T-helper 1 cell treated with Interleukin-12 subunit alpha and Interleukin-12 subunit beta and Interleukin-4 antibody, amounts not matched to agents 30 ng/mL and 1 ng/mL, for 36 hours (primary cell): ENCODE measurements around the gene MAP4K4. TPM values are rescaled to one million over a fixed set of nuclear protein-coding genes. Genes with fewer than 3 reads are reported as not detected.

ENCODE experiments used
- intact Hi-C: fragments of 100-400 bp; cut with micrococcal nuclease; formaldehyde crosslinking; loops from one replicate; pipeline ENCODE4 v1.15.1; 2024
- total RNA-seq: library from RNA; stranded (reverse); gene quantifications from 2 replicates; pipeline ENCODE4 v1.2.3, GENCODE V29; 2022

Gene MAP4K4
- total RNA-seq, 1 donor from 2014 or later, result 120 TPM

DNA sequence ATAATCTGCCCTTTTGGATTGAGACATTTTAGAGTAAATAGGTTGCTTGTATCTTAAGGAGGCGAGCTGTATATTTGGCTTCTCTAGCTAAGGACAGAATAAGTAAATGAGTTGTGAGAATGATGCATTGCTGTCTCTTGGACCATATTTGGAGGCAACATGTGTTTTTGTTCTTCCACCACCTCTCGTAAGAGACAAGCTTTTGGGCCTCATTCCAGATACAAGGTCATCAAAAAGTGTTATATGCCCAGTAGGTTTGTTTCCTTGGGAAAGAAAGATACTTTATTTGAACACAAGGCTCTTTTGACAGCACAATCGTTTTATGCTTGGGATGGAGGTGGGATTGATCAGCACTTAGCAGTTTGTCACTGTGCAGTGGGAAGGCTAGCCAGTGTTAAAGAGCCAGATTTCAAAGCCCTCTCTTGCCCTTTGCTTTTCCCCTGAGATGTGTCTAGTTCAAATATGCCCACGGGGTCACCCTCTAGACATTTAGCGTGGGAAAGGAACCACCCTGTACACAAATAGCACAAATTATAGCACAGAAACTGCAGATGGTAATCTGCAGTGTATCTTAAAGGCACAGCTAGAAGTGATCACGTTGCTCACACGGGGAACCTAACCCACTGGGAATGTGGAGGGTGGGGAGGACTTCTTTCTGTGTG lies 131.3 kb downstream of the MAP4K4 start:
- intact Hi-C loops, result loop anchor here (1.0 to 2.0 kb wide), 2 partner anchors 110 to 576 kb away; partner anchors contain the start of gene CNOT11

DNA sequence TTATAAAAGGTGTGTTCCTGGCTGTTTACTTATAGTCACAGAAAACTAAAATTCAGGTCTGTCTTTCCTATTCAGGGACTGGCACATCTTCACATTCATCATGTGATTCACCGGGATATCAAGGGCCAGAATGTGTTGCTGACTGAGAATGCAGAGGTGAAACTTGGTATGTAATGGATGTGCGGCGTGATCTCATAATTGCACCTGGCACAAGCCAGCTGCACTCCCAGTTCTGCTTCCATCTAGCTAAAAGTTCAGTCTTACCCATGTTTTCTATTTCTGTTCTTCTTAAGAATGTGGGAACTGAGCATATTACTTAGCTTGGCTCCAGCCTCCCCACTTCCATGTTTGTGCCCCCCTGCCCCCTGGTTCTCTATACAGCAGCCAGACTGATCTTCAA lies 131.9 kb downstream of the MAP4K4 start:
- intact Hi-C loops, result loop anchor here (2.0 kb wide), 1 partner anchor 577 kb away; the partner anchor contains the start of gene CNOT11

DNA sequence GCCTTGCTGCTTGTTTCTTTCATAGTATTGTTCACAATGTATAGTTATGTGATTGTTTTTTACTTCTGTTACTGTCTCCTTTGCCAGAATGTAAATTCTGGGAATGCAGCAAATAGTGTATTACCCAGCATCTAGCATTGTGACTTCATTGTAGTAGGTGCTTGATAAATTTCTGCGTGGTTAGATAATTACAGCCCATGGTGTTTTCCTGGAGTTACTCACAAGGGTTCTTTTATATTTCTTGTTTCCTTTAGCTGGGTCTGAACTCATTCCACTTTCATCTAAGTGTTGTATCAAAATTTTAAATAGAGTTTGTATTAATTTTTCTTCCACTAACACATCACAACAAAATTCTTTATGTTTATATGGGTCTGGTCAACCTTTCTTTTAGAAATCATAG lies 132.6 kb downstream of the MAP4K4 start:
- intact Hi-C loops, result loop anchor here (1.0 to 2.0 kb wide), 4 partner anchors 61 to 489 kb away; no protein-coding TSS in a partner anchor

DNA sequence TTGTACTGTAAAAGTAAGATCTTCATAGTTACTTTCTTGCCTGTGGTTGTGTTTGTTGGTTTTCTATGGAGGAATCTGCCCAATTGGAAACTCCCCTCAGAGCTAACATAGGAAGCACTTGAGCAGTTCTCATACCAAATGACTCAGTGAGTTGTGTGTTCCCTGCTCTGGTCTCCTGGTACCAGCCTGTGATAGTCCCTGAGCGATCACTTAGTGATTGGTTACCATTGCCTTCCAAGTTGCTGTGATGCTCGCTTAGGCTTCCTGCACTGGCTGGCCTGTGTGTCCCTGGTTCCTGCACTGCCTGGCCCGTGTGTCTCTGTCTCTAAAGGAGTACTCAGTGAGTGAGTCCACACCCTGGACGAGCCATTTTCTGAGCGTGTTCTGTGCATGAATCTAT lies 133.0 kb downstream of the MAP4K4 start:
- intact Hi-C loops, result loop anchor here (1.0 to 2.0 kb wide), 4 partner anchors 62 to 490 kb away; no protein-coding TSS in a partner anchor

DNA sequence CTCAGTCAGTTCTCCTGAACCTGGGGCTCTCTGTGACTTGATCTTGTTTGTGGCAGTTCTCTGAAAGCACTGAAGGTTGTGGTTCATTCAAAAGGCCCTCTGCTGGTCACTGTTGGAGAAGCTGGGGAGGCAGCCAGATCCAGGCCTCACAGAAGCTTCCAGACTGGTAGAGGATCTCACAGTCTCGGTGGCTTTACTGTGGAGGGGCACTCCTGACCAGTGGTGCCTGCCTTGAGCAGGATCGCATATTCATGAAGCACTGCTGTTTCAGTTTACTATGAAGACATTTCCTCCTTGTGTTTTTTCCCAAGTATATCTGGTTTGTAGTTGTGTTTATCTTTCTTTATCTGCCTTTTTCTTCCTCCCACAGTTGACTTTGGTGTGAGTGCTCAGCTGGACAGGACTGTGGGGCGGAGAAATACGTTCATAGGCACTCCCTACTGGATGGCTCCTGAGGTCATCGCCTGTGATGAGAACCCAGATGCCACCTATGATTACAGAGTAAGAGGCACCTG lies 133.9 kb downstream of the MAP4K4 start:
- intact Hi-C loops, result loop anchor here (1.0 to 2.0 kb wide), 7 partner anchors 8 to 491 kb away; partner anchors contain the start of gene RFX8

DNA sequence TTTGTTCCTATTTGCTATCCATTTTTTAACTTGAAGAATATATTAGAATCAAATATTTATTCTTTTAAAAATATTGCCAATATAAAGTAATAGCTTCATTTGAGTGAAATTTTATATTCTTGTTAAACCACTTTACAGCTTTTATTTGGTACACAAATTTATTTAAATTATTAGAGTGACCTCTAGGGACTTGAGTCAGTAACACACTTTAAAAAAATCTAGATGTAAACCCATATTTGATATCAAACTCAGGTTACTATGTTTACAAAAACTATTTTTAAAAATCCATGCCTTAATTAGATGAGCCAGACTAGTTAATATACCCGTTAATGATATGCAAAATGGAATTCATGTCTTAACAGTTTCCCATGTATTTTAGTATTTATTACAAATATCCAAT lies 134.6 kb downstream of the MAP4K4 start:
- intact Hi-C loops, result no loop called here

DNA sequence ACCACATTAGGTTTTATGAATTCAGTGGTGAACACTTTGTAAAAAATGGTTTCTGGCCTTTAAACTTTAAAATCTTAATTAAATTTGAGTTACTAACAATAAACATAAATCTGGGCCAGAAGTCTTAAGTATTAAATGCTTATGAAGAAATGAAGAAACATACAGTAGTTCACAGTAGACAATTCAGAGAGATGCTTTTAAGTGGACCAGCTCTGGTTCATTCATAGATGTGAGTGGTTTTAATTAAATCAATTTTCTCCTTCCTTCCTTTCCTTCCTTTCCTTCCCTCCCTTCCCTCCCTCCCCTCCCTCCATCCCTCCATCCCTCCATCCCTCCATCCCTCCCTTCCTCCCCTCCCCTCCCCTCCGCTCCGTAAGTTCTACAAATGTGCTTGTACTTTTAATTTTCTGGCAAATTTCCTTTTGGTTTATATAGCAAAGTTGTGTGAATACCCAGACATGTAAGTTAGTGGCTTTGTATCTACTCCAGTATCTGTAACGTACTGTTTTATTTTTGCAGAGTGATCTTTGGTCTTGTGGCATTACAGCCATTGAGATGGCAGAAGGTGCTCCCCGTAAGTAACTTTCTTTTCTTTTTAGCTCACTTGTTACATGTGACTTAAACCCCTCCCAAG lies 136.5 kb downstream of the MAP4K4 start:
- intact Hi-C loops, result no loop called here

DNA sequence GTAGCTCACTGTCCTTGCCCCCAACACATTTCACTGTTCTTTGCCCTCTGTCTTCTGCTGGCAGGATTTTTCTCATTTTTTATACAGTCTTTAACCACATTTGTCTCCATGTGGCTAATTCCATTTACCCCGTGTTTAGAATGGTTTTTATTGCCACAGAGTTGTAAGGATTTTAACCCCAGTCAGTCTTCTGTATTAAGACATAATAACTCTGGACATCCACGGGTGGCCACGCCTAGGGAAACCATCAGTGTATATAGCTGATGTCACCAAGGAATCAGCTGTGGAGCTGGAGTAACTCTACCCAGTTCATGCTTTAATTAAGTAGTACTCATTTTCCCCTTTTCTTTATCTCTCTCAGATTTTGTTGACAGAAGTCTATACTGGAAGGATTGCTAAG lies 139.8 kb downstream of the MAP4K4 start:
- intact Hi-C loops, result no loop called here

DNA sequence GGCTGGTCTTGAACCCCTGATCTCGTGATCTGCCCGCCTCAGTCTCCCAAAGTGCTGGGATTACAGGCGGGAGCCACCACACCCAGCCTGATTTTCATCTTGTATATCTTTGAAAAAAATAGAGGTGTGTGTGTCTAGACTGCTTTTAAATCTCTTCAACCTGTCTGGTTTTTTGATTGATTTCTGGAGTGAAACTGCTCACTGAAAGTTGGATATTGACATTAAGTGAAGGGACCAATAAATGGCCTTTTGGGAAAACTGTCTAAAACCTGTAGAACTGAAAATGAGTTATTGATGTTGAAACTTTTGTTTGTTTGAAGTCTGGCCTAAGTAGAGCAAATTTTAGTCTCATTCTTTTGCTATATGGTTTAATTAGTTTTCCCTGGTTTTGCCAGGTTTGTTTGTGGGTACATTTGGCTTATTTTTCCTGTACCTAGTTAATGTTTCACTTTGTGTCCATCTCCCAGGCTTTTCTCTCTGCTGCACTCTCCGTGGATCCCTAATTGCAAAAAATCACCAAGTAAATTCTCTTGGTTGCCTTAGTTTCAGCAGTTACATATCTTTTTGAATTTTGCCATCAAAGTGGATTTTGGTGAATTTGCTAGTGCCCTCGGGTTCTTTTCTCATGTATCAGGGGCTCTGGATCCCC lies 144.3 kb downstream of the MAP4K4 start:
- intact Hi-C loops, result loop anchor here (2.0 kb wide), 1 partner anchor 19 kb away; no protein-coding TSS in a partner anchor

DNA sequence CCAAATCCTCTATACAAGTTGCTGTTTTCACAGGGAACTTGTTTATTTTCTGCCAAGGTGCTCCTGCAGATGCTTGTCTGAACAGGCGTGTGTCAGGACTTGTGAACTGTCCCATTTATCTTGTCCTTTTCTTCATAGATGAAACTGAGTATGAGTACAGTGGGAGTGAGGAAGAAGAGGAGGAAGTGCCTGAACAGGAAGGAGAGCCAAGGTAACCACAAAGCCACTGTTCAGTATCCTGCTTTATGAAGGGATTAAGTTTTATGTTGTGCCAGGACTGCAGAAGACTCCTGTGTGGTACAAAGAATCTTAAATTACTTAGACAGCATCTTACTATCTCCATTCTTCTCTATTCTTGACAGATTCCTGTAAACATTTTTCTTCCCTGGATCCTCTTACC lies 145.0 kb downstream of the MAP4K4 start:
- intact Hi-C loops, result loop anchor here (2.0 kb wide), 1 partner anchor 20 kb away; no protein-coding TSS in a partner anchor

DNA sequence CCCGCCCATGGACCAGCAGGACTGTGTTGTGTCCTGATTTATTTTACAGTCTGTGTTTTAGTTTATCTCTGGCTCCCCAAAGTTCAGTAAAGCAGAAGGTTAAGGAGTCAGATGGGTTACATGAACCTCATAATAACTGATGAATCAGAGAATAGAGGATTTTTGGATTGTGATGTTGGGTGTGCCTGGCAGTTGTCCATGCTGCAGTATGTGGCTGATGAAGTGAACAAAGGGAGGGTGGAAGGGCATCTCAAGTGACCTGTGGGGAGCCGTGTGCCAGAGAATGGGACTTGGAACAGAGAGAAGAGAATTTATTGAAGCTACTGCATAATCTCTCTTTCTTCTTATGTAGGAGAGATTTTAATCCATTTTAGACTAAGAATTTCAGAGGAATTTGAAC lies 145.5 kb downstream of the MAP4K4 start:
- intact Hi-C loops, result loop anchor here (2.0 kb wide), 1 partner anchor 20 kb away; no protein-coding TSS in a partner anchor

DNA sequence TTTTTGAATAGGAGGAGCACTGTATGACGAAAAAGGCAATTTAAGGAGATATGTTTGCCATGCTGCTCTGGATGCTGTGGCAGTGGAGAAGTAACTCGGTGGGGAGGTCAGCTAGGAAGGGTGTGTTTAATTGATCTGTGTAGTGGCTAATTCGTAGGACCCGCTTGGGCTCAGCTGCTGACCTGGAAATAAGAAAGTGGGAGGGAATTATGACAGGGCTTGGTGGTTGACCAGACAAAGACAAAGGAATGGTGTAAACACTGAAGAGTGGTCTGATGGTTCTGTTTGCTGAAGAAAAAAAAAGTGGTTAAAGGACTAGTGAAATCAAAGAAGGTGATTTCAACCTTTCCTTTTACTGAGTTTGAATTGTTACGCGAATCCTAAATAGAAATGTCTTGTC lies 146.0 kb downstream of the MAP4K4 start:
- intact Hi-C loops, result loop anchor here (2.0 kb wide), 1 partner anchor 21 kb away; no protein-coding TSS in a partner anchor

DNA sequence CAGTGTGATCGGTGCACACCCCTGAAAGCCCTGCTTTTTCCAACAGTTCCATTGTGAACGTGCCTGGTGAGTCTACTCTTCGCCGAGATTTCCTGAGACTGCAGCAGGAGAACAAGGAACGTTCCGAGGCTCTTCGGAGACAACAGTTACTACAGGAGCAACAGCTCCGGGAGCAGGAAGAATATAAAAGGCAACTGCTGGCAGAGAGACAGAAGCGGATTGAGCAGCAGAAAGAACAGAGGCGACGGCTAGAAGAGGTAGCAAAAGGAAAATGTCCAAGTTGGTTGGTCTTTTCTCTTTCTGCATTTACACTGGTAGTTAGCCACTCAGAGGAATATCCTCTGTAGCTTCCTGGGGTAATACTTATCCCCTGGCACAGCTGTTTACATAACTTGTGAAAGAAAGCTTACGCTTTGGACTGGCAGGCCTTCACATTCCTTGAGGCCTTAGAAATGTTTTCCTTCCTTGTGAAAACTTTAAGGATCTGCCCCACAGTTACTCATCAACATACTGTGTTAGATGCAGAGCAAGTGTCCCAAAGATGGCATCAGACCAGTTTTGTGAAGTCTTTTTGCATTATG lies 146.6 kb downstream of the MAP4K4 start:
- intact Hi-C loops, result no loop called here

DNA sequence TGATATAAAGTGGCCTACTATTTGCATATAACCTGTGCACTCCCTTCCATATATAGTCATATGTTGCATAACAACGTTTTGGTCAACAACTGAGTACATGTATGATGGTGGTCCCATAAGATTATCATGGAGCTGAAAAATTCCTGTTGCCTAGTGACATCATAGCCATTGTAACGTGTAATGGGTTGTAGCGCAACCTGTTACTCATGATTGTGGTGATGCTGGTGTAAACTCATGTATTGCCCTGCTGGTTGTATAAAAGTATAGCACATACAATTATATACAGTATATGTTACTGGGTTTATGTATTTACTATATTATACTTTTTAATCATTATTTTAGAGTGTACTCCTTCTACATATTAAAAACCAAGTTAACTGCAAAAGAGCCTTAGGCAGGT lies 149.5 kb downstream of the MAP4K4 start:
- intact Hi-C loops, result no loop called here

DNA sequence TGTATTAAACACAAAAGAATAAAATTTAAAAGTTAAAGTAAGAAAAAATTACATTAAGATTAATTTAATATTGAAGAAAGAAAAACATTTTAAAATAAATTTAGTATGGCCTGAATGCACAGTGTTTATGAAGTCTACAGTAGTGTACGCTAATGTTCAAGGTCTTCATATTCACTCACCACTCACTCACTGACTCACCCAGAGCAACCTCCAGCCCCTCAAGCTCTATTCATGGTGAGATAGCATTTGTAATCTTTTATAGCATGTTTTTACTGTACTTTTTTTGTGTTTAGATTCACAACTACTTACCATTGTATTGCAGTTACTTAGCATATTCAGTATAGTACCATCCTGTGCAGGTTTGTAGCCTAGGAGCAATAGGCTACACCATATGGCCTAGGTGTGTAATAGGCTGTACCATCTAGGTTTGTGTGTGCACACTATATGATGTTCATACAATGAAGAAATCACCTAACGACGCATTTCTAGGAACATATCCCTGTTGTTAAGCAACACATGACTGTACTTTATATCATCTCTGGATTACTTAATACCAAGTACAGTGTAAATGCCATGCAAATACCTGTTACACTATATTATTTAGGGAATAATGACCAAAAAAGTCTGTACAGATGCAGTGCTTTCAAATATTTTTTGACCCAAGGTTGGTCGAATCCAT lies 150.3 kb downstream of the MAP4K4 start:
- intact Hi-C loops, result no loop called here

DNA sequence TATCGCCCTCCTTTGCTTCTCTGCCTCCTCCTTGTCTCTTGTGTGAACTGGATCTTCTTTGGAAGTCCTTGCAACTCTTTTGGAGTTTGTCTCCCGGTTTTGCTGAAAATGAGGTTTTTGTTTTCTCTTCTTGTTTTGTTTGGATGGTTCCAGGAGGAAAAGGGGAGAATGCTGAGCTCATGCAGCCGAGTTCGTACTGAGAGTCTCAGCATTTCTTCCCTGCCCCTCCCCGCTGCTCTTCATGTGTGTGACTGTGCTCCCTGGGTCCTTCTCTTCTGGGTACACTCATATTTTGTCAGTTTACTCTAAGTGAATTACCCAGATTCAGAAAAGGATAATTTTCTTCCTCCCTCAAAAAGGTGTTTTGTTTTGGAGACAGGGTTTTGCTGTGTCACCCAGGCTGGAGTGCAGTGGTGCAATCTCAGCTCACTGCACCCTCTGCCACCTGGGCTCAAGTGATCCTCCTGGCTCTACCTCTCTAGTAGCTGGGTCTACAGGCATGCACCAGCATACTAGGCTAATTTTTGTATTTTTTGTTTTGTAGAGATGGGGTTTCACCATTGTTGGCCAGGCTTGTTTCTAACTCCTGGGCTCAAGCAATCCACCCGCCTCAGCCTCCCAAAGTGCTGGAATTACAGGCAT lies 151.4 kb downstream of the MAP4K4 start:
- intact Hi-C loops, result no loop called here

DNA sequence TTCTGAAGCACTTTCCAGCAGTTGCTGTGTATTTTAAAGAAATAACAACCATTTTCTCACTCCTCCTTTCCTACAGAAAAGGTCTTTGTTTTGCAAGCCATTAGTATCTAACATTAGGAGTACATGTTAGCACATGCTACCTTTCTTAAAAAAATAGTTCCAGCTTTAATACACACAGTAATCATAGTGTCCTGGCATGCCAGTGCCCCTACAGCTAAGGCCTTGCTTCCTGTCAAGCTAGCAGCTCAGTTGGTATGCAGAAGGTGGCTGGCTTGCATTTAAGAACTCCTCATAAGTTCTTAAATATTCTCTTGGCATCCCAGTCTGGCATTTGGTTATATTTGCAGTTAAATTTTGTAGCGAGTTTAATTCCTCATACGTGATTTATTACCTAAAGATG lies 152.9 kb downstream of the MAP4K4 start:
- intact Hi-C loops, result no loop called here

DNA sequence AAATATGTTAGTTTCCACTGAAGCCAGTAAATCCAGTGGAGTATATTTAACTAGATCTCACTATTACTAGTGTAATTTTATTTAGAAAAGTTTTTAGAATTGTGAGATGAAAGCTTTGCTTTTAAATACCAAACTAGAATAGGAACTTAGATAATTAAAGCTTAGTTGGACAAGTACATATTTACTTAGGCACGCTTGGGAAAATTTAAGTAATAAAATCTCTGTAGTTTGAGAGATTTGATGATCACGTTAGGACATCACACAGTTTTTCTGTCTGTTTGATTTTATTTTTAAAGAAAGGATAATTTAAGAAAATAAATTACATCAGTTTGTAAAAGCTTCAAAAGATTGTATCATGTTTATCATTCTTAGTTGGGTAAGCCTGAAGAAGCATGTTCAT lies 153.5 kb downstream of the MAP4K4 start:
- intact Hi-C loops, result no loop called here

DNA sequence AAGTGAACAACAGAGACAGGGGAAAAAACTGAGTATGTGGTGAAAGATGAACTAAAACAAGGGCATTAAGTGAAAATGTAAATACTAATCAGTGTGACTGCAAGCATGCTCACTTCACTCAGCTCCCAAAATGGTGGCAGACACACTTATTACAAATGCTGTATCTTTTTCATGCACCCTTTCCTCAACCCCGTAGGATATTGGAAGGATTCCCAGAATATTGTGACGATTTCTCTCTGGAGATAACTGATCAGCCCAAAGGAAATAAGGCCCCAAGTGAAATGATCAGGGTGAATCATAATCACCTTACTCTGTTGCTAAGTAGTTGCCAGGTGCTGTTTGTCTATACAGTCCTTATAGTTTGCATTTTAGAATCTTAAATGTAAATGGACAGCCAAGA lies 155.3 kb downstream of the MAP4K4 start:
- intact Hi-C loops, result no loop called here

DNA sequence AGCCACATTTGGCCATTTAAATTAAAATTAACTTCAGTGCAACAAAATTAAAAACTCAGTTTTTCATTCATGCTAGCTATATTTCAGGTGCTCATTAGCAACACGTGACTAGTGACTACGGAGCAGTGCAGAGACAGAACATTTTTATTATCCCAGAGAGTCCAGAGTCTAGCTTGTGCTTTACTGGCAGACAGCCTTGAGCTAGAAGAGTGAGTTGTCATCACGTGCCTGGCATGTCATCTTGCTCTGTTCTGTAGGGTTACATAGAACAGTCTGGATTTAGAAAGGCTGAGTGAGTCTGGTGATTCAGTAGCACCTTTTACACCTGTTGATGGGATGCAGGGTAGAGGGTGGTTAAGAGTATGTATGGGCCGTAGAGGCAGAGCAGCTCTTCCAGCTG lies 157.4 kb downstream of the MAP4K4 start:
- intact Hi-C loops, result no loop called here
